ENCODE measurements around the gene LLGL1.

DNA sequence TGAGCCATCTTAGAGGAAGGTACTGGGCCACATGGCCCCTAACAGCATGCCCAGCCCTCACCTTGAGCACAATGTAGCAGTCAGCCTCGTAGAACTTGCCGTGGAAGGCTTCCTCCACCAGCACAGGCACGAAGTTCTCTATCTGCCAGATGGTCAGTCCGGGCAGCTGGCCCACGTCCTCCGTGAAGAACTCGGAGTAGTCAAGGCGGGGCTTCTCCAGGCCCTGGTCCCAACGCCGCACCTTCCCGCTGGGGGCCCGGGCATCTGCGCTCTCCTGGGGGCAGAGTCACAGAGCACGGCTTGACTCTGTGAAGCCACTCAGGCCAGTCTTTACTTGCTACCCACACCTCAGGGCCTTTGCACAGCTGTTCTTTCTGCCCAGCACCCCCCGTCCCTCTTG lies 25.8 kb downstream of the LLGL1 start:
- TF ChIP-seq CTCF (IDR thresholded peaks at IDR 0.05) (no peak), POLR2A (IDR thresholded peaks at IDR 0.05; ENCODE audit: low read length) (no peak), JUNB (IDR thresholded peaks at IDR 0.05) (no peak), MAX (IDR thresholded peaks at IDR 0.05) (no peak)
- TF ChIP-seq, protein P1, sequence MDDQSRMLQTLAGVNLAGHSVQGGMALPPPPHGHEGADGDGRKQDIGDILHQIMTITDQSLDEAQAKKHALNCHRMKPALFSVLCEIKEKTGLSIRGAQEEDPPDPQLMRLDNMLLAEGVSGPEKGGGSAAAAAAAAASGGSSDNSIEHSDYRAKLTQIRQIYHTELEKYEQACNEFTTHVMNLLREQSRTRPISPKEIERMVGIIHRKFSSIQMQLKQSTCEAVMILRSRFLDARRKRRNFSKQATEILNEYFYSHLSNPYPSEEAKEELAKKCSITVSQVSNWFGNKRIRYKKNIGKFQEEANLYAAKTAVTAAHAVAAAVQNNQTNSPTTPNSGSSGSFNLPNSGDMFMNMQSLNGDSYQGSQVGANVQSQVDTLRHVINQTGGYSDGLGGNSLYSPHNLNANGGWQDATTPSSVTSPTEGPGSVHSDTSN (IDR thresholded peaks at IDR 0.05) = no peak

Measured in A549 (cell line).